K562 (cell line): Measurements from ENCODE around the gene SND1. TPM values are rescaled to one million over a fixed set of nuclear protein-coding genes. Genes with fewer than 3 reads are reported as not detected.

Source experiments
- ATAC-seq: fragments of 200-7000 bp; cut with Tn5 transposase; 3 replicates; pipeline ENCODE4 v1.9.1; 2020; ENCODE audit warnings: moderate library complexity
- BruUV-seq: library from RNA; stranded (reverse); fragments of 400-500 nt; replicated peaks from 2 replicates; lab custom pipeline; 2021; lab: Mats Ljungman, UMichigan
- CTCF ChIA-PET: fragments of 300-600 bp; formaldehyde crosslinking; extraction: SDS; loops from one replicate; lab custom pipeline; 2021; ENCODE audit warnings: low intra/inter-chr PET ratio; lab: Yijun Ruan, JAX
- POLR2A ChIA-PET: fragments of 300-600, 350-650 bp; sonication (Branson Sonifier 250); formaldehyde crosslinking; extraction: SDS; loops from one replicate; lab custom pipeline; 2021; ENCODE audit warnings: antibody characterized with exemption, inconsistent platforms; lab: Yijun Ruan, JAX
- DNase-seq, 4 experiments: peaks; one replicate each; pipeline versions ENCODE4 v3.0.0 to v3.0.0-alpha.2; 2011 to 2018; ENCODE audit warnings: low spot score in 3 of 4, mixed read lengths in 3 of 4; ENCODE audit errors: extremely low read depth in 1 of 4
- FAIRE-seq: peaks from 2 replicates; lab custom pipeline; 2011; peaks lifted over from hg19 to GRCh38; lab: Jason Lieb, UNC
- H2AFZ ChIP-seq: 2 replicates; pipeline ENCODE4 v1.6.0; 2011; ENCODE audit warnings: low read depth, low read length, control low read depth, inconsistent platforms
- H3K27ac ChIP-seq: fragments of 200-600 bp; 3 replicates; pipeline ENCODE4 v1.8.0; 2011; ENCODE audit warnings: low read depth, mild to moderate bottlenecking, control low read depth, inconsistent platforms, low read length, moderate library complexity, mixed read lengths; ENCODE audit errors: extremely low read depth
- H3K27me3 ChIP-seq, 2 experiments: fragments of 300-600 bp in 1 of 2; 2 replicates in 1 of 2; 3 replicates in 1 of 2; pipeline versions ENCODE4 v1.6.0 to v1.8.0; 2011; ENCODE audit warnings: inconsistent platforms in 2 of 2, low read length in 2 of 2, mild to moderate bottlenecking in 1 of 2, mixed read lengths in 1 of 2, moderate library complexity in 1 of 2; ENCODE audit not compliant: control insufficient read depth in 2 of 2, insufficient read depth in 2 of 2
- H3K36me3 ChIP-seq: fragments of 300-600 bp; 3 replicates; pipeline ENCODE4 v1.8.0; 2011; ENCODE audit warnings: mild to moderate bottlenecking, low read length, inconsistent platforms; ENCODE audit not compliant: control insufficient read depth, insufficient read depth
- H3K4me1 ChIP-seq, 2 experiments: fragments of 200-600 bp in 1 of 2; replicated peaks in 1 of 2; 2 replicates in 1 of 2; 3 replicates in 1 of 2; pipeline versions ENCODE4 v1.5.1 to v1.8.0; 2011; ENCODE audit warnings: inconsistent platforms in 2 of 2, low read length in 2 of 2, mild to moderate bottlenecking in 1 of 2, mixed read lengths in 1 of 2, moderate library complexity in 1 of 2; ENCODE audit not compliant: control insufficient read depth in 2 of 2, insufficient read depth in 2 of 2
- H3K4me2 ChIP-seq: 2 replicates; pipeline ENCODE4 v1.6.1; 2011; ENCODE audit warnings: low read length, control low read depth, inconsistent platforms, mixed read lengths; ENCODE audit not compliant: insufficient read depth
- H3K4me3 ChIP-seq: fragments of 200-600 bp; sonication (generic), shearing (Covaris generic); 2 replicates; pipeline ENCODE4 v1.5.1; 2016; ENCODE audit warnings: control low read depth, inconsistent platforms
- H3K79me2 ChIP-seq: fragments of 200-600 bp; 3 replicates; pipeline ENCODE4 v1.8.0; 2011; ENCODE audit warnings: low read length, inconsistent platforms; ENCODE audit not compliant: control insufficient read depth, insufficient read depth
- H3K9ac ChIP-seq, 2 experiments: 2 replicates each; pipeline versions ENCODE4 v1.6.0 to v1.6.1; 2011; ENCODE audit warnings: low read depth in 2 of 2, low read length in 2 of 2, control low read depth in 1 of 2, inconsistent platforms in 1 of 2, mild to moderate bottlenecking in 1 of 2, mixed read lengths in 1 of 2; ENCODE audit not compliant: insufficient read depth in 1 of 2
- H3K9me1 ChIP-seq: one replicate; pipeline ENCODE4 v1.6.0; 2011; ENCODE audit warnings: inconsistent platforms, mild to moderate bottlenecking, low read length, moderate library complexity; ENCODE audit not compliant: control insufficient read depth, insufficient read depth
- H3K9me3 ChIP-seq: replicated peaks from 2 replicates; pipeline ENCODE4 v1.5.1; 2011; ENCODE audit warnings: low read depth, low read length, inconsistent platforms; ENCODE audit not compliant: control insufficient read depth, insufficient read depth
- H4K20me1 ChIP-seq: replicated peaks from 2 replicates; pipeline ENCODE4 v1.6.1; 2011; ENCODE audit warnings: low read length, inconsistent platforms, mixed read lengths; ENCODE audit not compliant: control insufficient read depth, insufficient read depth
- CEBPZ ChIP-seq: fragments of 150-350 bp; IDR thresholded peaks from 2 replicates; pipeline ENCODE4 v1.6.1; 2014; ENCODE audit warnings: low read depth, mild to moderate bottlenecking, low read length, borderline replicate concordance
- ETS1 ChIP-seq: conservative IDR thresholded peaks from 2 replicates; pipeline ENCODE4 v1.6.1; 2011; ENCODE audit warnings: low read depth, mild to moderate bottlenecking, low read length; ENCODE audit not compliant: control insufficient read depth
- MCM5 ChIP-seq: fragments of 450-650 bp; IDR thresholded peaks from 2 replicates; pipeline ENCODE4 v1.6.1; 2016; ENCODE audit warnings: low read depth
- NCOA2 ChIP-seq, 2 experiments: fragments of 450-650 bp; IDR thresholded peaks; 2 replicates each; pipeline ENCODE4 v1.6.1; 2018; ENCODE audit warnings: mild to moderate bottlenecking in 2 of 2, moderate library complexity in 1 of 2; ENCODE audit not compliant: partially characterized antibody in 2 of 2
- NFRKB ChIP-seq: fragments of 450-650 bp; IDR thresholded peaks from 2 replicates; pipeline ENCODE4 v1.6.1; 2016; ENCODE audit warnings: low read depth
- RFX5 ChIP-seq: IDR thresholded peaks from 2 replicates; pipeline ENCODE4 v1.6.1; 2011; ENCODE audit warnings: low read depth, mild to moderate bottlenecking, improper control_type of control experiment, low read length
- TCFL5 ChIP-seq: fragments of 250-450 bp; sonication (Bioruptor Pico); conservative IDR thresholded peaks from 2 replicates; pipeline ENCODE4 v1.6.1; 2021; ENCODE audit warnings: mild to moderate bottlenecking, moderate library complexity, matching md5 sums
- TEAD2 ChIP-seq: fragments of 450-650 bp; IDR thresholded peaks from 2 replicates; pipeline ENCODE4 v1.6.1; 2016; ENCODE audit warnings: missing genetic modification characterization, control low read depth, missing compliant biosample characterization
- TSC22D4 ChIP-seq: fragments of 450-650 bp; IDR thresholded peaks from 2 replicates; pipeline ENCODE4 v1.6.1; 2016; ENCODE audit warnings: missing genetic modification characterization, missing biosample characterization, control low read depth
- U2AF2 ChIP-seq: fragments of 200-400 bp; formaldehyde crosslinking; optimal IDR thresholded peaks from 2 replicates; pipeline ENCODE3; 2017; ENCODE audit warnings: low read depth, mild to moderate bottlenecking, low read length
- WHSC1 ChIP-seq: IDR thresholded peaks from one replicate; pipeline ENCODE4 v1.6.1; 2012; ENCODE audit warnings: low read length, control low read depth, inconsistent platforms
- ZC3H11A ChIP-seq: IDR thresholded peaks from 2 replicates; pipeline ENCODE4 v1.6.1; 2012; ENCODE audit warnings: low read depth, low read length, improper control_type of control experiment
- ZKSCAN8 ChIP-seq: fragments of 200-800 bp; sonication (Bioruptor generic); IDR thresholded peaks from 2 replicates; pipeline ENCODE4 v1.6.1; 2016; ENCODE audit warnings: missing genetic modification characterization, missing compliant biosample characterization
- WGBS: fragments of 100-300 bp; shearing (Covaris generic); methylation state at CpG from one replicate; pipeline ENCODE4 v1.1.6; 2016; ENCODE audit warnings: low coverage, mixed read lengths; ENCODE audit not compliant: insufficient coverage; ENCODE audit errors: missing lambda C conversion rate; 5-methylcytosine and 5-hydroxymethylcytosine counted together
- in situ Hi-C: fragments of 300-500 bp; cut with MboI; formaldehyde crosslinking; loops from 4 replicates; pipeline ENCODE4 v1.15.0; 2018; ENCODE audit warnings: inconsistent platforms, mixed read lengths
- intact Hi-C: fragments of 100-400 bp; cut with micrococcal nuclease; formaldehyde crosslinking; loops from 2 replicates; pipeline ENCODE4 v1.14.2; 2022
- polyA plus RNA-seq, 8 experiments: library from polyadenylated mRNA; depleted of rRNA in 4 of 8; stranded (reverse) in 5 of 8; unstranded in 3 of 8; fragments of >200 nt; fragmentation: Nextera tagmentation in 2 of 8; fragmentation: Illumina TruSeq in 1 of 8; extraction: Ambion mirVana in 2 of 8; extraction: Trizol in 1 of 8; gene quantifications; 2 replicates each; pipeline versions ENCODE4 v1.2.1 to v1.2.3, GENCODE V29; 2011 to 2014; ENCODE audit warnings: inconsistent platforms in 1 of 8, missing spikeins in 1 of 8
- total RNA-seq, 7 experiments: library from RNA; depleted of rRNA in 6 of 7; stranded (reverse); fragments of >200 nt in 6 of 7; fragmentation: Illumina TruSeq in 2 of 7; extraction: Trizol in 2 of 7; gene quantifications; 2 replicates each; pipeline versions ENCODE4 v1.2.1 to v1.2.3, GENCODE V29; 2011 to 2021; ENCODE audit warnings: low replicate concordance in 1 of 7

Gene SND1
- total and polyA plus RNA-seq, 9 of the 15 experiments (the other 6 are each of a cell fraction or from before 2014, with no cell fraction given): 46.5 to 307 (median 191) TPM

DNA sequence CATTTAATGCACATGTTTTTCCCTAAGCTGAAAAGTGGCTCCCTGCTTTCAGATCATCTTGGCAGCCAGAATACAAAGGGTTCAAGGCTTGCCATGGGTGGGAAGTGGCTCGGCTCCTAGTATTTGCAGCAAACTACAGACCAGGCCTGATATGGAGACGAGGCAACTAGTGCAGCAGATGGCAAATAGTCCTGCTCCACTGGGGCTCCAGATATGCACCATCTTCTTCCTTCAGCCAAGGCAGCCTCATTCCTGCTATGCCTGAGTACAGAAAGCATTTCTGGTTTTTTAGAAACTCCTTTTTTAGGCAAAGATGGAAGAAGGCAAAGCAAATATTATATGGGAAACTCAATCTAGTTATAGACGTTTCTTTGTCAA lies 355.3 kb downstream of the SND1 start:
- no peak for DNase-seq
- Histone ChIP-seq H2AFZ (no peak overlapping the region), H4K20me1 (no peaks in the 10 kb centered on the region; the same call in 1 of the 2 replicates), H3K9me3 (no peaks in the 10 kb centered on the region), H3K36me3 (peaks cover 48% of the 10 kb centered on the region), H3K27ac (no peak overlapping the region), H3K4me3 (no peak overlapping the region), H3K9me1 (peaks cover 4% of the 10 kb centered on the region), H3K9ac (no peak overlapping the region), H3K79me2 (no peaks in the 10 kb centered on the region; the same call in 2 of the 3 replicates), H3K4me1 (peaks cover 10 to 24% of the 10 kb centered on the region in 2 experiments; a peak in 3 of 5 replicates), H3K4me2 (no peak overlapping the region), H3K27me3 (no peaks in the 10 kb centered on the region)
- in situ Hi-C loops (no loop called here), intact Hi-C loops (no loop called here)
- POLR2A ChIA-PET: interaction anchor here (0.8 kb wide), 1 partner anchor 275 kb away, joined by 3 read pairs; no protein-coding TSS in a partner anchor
- FAIRE-seq: no peak
- no peak for ATAC-seq
- no peak for TF ChIP-seq RFX5
- TF ChIP-seq WHSC1: no peak
- no peak for TF ChIP-seq NCOA2 (IDR thresholded peaks at IDR 0.05; ENCODE audit: partially characterized antibody in 2 of 2)
- no peak for TF ChIP-seq TSC22D4 (tag)
- CTCF ChIA-PET: no interaction called here
- WGBS: 74% methylated on average over 3 of the region's 3 CpGs
- no TSS peak for BruUV-seq

DNA sequence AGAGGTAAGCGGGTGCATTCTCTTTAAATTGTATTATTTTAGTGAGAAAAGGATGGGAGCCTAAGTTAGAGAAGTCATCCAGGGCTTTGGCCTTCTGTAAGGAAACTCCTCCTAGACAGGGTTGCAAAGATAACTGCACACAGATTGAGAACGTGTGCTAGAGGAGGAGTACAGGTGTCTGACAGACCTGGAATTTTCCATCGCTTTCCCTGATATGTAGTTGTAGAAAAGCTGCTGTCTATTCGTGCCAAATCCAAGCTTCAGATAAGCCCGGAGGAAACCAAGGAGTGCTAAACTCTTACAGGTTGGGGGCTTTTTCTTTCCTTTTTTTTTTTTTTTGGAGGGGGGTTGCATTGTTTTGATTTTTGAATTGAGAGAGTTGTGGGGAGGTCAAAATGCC lies 356.1 kb downstream of the SND1 start:
- CTCF ChIA-PET: no interaction called here
- no peak overlapping the region for H2AFZ ChIP-seq
- no peak for FAIRE-seq
- H3K9me3 ChIP-seq: no peaks in the 10 kb centered on the region
- DNase-seq: no peak
- H3K9ac ChIP-seq: no peak overlapping the region
- H3K27ac ChIP-seq: no peak overlapping the region
- peaks cover 51% of the 10 kb centered on the region for H3K36me3 ChIP-seq
- POLR2A ChIA-PET: interaction anchor here (0.8 kb wide), 1 partner anchor 276 kb away, joined by 3 read pairs; no protein-coding TSS in a partner anchor
- ATAC-seq: no peak
- H3K4me2 ChIP-seq: no peak overlapping the region
- peaks cover 4% of the 10 kb centered on the region for H3K9me1 ChIP-seq
- H3K79me2 ChIP-seq: no peaks in the 10 kb centered on the region; the same call in 2 of the 3 replicates
- no peaks in the 10 kb centered on the region; the same call in 1 of the 2 replicates for H4K20me1 ChIP-seq
- intact Hi-C loops: no loop called here
- 83% methylated on average over 5 of the region's 5 CpGs for WGBS
- H3K4me1 ChIP-seq: peaks cover 10 to 24% of the 10 kb centered on the region in 2 experiments; a peak in 3 of 5 replicates
- H3K4me3 ChIP-seq: no peak overlapping the region
- H3K27me3 ChIP-seq: no peaks in the 10 kb centered on the region
- in situ Hi-C loops: no loop called here
- BruUV-seq: no TSS peak
- TF ChIP-seq U2AF2: no peak
- TF ChIP-seq CEBPZ: no peak
- TF ChIP-seq ZKSCAN8 (CRISPR knock-in tag): no peak
- TF ChIP-seq ZC3H11A: no peak
- TF ChIP-seq TCFL5 (CRISPR knock-in tag): no peak
- no peak for TF ChIP-seq ETS1
- TF ChIP-seq NFRKB: no peak
- TF ChIP-seq MCM5: no peak
- TF ChIP-seq TEAD2: no peak
